Heart left ventricle (tissue), 13 donors: ENCODE data around the gene ANO2.

ENCODE experiments used
- CTCF ChIP-seq, 12 donors: fragments of 200-600 bp; sonication (generic) in 4 of 12; IDR thresholded peaks; one replicate each; pipeline versions ENCODE4 v1.5.0 to v1.8.0; 2018 to 2022; ENCODE audit warnings: antibody characterized with exemption in 12 of 12, mild to moderate bottlenecking in 5 of 12
- POLR2A ChIP-seq, 2 donors: fragments of 450-650 bp; IDR thresholded peaks; one replicate each; pipeline ENCODE4 v1.6.1; 2017; ENCODE audit warnings: antibody characterized with exemption in 2 of 2, mild to moderate bottlenecking in 2 of 2, moderate library complexity in 2 of 2
- donor health status: ischemic (EF 13 %, LVEDD 7.1; RV severe dilation, severe dysfunction).
- donor health status: DM: no; HTN: yes; CAD: no.
- donor health status: DM: no; HTN: no; CAD: no.
- donor health status: ischemic (EF 25% LVEDD 6.9; RV normal size, moderate dysfunction).
- donor health status: ischemic (EF 25% LVEDD 5.7; RV mildly dilated, moderate dysfunction).
- donor health status: ischemic (EF 35%, LVEDD 5.7; RV mildly dilated, moderate dysfunction).
- donor health status: nonischemic (EF 11% LVEDD 7.7; RV severe dilation, severe dysfunction).
- donor health status: DM: yes; HTN: yes; CAD: no.
- donor health status: PGD.
- donor health status: ischemic (EF 29% LVEDD 5.4; RV normal size, mild dysfunction).
- donor health status: nonischemic (EF 23%, LVEDD 6.1; RV moderate dilation, normal function).

GRCh38 chr12:5557906-5558305 is 387.2 kb downstream of the ANO2 start:
- TF ChIP-seq CTCF (IDR thresholded peaks at IDR 0.05) = no peak
- TF ChIP-seq POLR2A (IDR thresholded peaks at IDR 0.05) = no peak
